HFFc6 (cell line): ENCODE results near the gene POTEH. TPM values are rescaled to one million over a fixed set of nuclear protein-coding genes. Genes with fewer than 3 reads are reported as not detected.
"Not testable (repeated sequence)": the region's sequence is repeated elsewhere in the genome, so short reads cannot be mapped to it uniquely, and the experiment has no call there.

Source experiments
- DNase-seq: peaks from one replicate; pipeline ENCODE4 v3.0.0-alpha.2; 2018
- H3K27ac Mint-ChIP-seq: 2 replicates; pipeline ENCODE4 v1.8.0; 2020; ENCODE audit warnings: mild to moderate bottlenecking, mixed read lengths
- H3K27me3 Mint-ChIP-seq: 2 replicates; pipeline ENCODE4 v1.8.0; 2021; ENCODE audit warnings: mild to moderate bottlenecking, moderate library complexity, mixed read lengths; ENCODE audit not compliant: insufficient read depth
- H3K36me3 Mint-ChIP-seq: 2 replicates; pipeline ENCODE4 v1.8.0; 2021; ENCODE audit warnings: low read depth, mixed read lengths
- H3K4me1 Mint-ChIP-seq: 2 replicates; pipeline ENCODE4 v1.8.0; 2020; ENCODE audit warnings: low read depth, mixed read lengths
- H3K4me3 Mint-ChIP-seq: 2 replicates; pipeline ENCODE4 v1.8.0; 2020; ENCODE audit warnings: mild to moderate bottlenecking, moderate library complexity, mixed read lengths
- H3K9me3 Mint-ChIP-seq: 2 replicates; pipeline ENCODE4 v1.8.0; 2020; ENCODE audit warnings: mild to moderate bottlenecking, mixed read lengths
- long read RNA-seq: library from polyadenylated mRNA; unstranded; transcript quantifications from one replicate; pipeline ENCODE4 v2.0.0, GENCODE V29; 2019
- total RNA-seq, 6 experiments: library from RNA; stranded (reverse); fragmentation: NEBNext Ultra II Directional; extraction: Animal tissue kit (Norgen Biotek cat#: 25700); gene quantifications; 2 replicates in 1 of 6; 3 replicates in 5 of 6; pipeline ENCODE4 v1.2.3, GENCODE V29; 2021

POTEH gene
- not detected for total RNA-seq
- long read RNA-seq = 0 reads

DNA sequence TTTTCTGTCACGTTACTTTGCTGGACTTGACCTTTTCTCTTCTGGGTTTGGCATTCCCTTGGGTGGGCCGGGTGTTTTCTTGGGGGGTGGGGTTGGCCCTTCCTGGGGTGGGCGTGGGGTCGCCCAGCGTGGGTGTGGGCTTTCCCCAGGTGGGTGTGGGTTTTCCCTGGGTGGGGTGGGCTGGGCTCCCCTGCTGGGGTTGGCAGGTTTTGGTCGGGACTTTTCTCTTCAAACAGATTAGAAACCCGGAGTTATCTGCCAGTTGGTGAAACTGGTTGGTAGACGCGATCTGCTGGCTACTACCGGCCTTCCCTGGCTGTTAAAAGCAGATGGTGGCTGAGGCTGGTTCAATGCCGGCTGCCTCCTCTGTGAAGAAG is at the start of gene POTEH:
POTEH (plus strand) TSS at position 278 of the 377 bp plus-strand sequence; CDS start at position 330, 52 bp downstream.
- H3K27me3 Mint-ChIP-seq, H3K36me3 Mint-ChIP-seq, H3K27ac Mint-ChIP-seq, H3K4me1 Mint-ChIP-seq, H3K9me3 Mint-ChIP-seq, DNase-seq, H3K4me3 Mint-ChIP-seq: not testable (repeated sequence)

DNA sequence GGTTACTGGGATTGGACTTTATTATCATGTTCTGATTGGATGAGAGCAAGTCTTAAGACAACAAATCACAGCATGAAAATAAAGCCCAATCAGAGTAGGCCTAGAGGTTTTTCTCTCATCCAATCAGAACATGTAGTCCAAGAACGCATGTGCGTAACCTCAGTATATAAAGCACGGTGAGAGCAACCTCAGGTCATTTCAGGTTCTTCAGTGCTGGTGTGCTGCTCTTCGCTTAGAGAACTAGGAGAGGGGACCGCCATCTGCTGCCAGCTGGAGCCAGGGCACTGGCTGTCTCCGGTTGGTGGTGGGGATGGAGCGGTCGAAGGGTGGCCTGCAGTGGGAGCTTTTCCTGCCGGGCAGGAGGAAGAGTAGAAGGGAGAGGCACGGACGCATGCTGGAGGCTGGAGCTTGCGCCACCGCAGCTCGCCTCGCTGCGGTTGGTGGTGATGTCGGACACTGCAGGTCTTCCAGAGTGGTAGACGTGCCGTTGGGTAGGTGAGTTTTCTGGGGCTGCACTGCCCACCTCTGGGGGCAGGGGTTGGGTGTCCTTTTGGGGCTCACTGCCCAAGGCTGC is 47.5 kb upstream of the POTEH start:
- H3K4me3 Mint-ChIP-seq = not testable (repeated sequence)

DNA sequence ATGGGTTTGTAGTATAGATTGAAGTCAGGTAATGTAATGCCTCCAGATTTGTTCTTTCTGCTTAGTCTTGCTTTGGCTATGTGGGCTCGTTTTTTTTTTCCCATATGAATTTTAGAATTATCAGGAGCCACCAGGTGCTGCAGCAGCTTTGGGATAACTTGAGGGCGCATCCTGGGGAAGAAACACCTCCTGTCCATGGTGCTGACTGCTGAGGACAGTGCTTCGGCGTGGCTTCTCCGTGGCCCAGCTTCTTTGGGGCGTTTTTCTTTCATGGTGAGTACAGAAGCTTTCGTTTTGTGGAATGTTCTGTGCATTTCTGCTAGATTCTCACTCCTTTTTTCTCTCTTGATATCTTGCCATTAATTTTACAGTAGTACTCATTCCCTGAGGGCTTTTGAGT is 37.9 kb upstream of the POTEH start:
- H3K27me3 Mint-ChIP-seq, H3K9me3 Mint-ChIP-seq, H3K27ac Mint-ChIP-seq, H3K36me3 Mint-ChIP-seq, H3K4me1 Mint-ChIP-seq, DNase-seq, H3K4me3 Mint-ChIP-seq: not testable (repeated sequence)

More for the DNA sequence above, 47.5 kb upstream of the POTEH start:
- not testable (repeated sequence) for H3K4me1 Mint-ChIP-seq, H3K36me3 Mint-ChIP-seq, DNase-seq, H3K9me3 Mint-ChIP-seq, H3K27me3 Mint-ChIP-seq, H3K27ac Mint-ChIP-seq

DNA sequence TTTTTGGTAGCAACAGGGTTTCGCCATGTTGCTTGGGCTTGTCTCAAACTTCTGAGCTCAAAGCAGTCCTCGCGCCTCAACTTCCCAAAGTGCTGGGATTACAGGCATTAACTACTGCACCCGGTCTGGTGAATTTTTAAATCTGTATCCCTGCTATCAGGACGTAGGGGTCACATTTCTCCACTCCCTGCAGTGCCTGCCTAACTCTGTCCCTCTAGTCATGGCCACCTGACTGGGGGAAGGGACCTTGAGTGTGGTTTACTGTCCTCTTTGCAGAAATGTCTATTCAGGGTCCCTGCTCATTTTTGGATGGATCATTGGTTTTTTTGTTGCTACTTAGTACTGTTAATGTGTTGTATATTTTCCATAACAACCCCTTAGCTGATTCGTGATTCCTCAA is 37.1 kb upstream of the POTEH start:
- H3K9me3 Mint-ChIP-seq, H3K4me1 Mint-ChIP-seq, H3K4me3 Mint-ChIP-seq, H3K27me3 Mint-ChIP-seq, H3K36me3 Mint-ChIP-seq, DNase-seq, H3K27ac Mint-ChIP-seq: not testable (repeated sequence)

DNA sequence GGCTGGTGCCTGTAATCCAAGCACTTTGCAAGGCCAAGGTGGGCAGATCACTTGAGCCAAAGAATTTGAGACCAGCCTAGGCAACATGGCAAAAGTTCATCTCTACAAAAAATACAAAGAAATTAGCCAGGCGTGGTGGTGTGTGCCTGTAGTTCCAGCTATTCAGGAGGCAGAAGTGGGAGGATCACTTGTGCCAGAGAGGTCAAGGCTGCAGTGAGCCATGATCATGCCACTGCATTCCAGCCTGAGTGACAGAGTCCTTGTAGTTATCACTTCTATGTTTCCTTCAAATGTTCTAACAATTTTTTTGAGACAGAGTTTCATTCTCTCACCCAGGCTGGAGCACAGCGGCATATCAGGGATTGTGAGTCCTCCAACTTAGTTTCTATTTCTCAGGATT is 36.6 kb upstream of the POTEH start:
- H3K9me3 Mint-ChIP-seq, H3K4me1 Mint-ChIP-seq, H3K36me3 Mint-ChIP-seq, H3K4me3 Mint-ChIP-seq, H3K27ac Mint-ChIP-seq, DNase-seq, H3K27me3 Mint-ChIP-seq: not testable (repeated sequence)

DNA sequence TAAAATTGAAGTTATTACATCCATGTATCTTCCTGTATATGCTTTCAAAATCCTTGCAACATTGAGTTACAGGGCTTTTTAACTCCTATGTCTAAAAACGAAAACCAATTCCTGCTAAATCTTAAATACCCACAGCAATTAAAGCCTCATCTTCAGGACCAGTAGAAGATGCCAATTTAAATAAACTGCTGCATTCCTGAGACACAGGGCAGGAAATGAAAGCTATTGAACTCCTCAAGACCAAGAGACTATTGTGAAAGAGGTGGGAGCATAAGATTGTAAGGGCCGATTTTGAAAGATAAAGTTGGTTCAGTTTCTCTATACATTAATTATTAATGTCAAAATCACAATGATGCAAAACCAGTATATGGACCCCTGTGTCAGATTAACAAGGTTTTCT is 28.7 kb upstream of the POTEH start:
- H3K27me3 Mint-ChIP-seq, H3K4me1 Mint-ChIP-seq, DNase-seq, H3K4me3 Mint-ChIP-seq, H3K9me3 Mint-ChIP-seq, H3K27ac Mint-ChIP-seq, H3K36me3 Mint-ChIP-seq: not testable (repeated sequence)

DNA sequence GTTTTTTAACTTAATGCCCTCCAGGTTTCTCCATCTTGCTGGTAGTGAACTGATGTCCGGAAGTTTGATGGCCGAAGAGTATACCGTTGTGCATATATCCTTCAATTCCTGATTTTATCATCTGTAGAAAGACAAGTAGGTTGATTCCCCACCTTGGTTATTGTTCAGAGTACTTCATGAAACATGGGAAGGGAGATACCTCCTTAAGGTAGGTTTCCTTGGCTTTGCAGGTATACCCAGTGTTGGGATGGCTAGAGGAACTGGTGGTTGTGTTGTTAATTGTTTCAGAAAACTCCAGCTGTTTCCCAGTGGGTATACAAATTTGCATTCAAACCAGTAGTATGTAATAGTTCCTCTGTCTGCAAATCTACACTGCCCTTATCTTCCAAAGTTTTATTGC is 25.1 kb upstream of the POTEH start:
- not testable (repeated sequence) for H3K27ac Mint-ChIP-seq, H3K9me3 Mint-ChIP-seq, H3K4me3 Mint-ChIP-seq, H3K27me3 Mint-ChIP-seq, H3K36me3 Mint-ChIP-seq, DNase-seq, H3K4me1 Mint-ChIP-seq

DNA sequence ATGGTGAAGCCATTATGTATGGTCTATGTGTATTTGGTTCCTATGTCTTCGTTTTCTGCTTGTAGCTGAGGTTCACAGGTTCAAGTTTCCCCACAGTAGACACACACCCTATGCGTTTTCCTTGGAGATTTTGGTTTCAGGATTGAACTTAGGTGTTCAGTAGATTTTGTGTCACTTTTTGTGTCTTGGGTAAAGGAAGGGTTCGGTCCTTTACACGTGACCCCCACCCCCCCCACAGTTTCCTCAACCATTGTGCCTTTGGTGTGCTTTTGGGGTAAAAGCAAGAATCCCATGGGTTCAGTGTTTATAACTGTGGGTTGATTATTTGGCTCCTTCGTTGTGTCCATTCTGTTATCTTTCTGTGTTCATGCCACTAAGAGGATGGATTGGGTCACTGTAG is 24.3 kb upstream of the POTEH start:
- not testable (repeated sequence) for H3K4me3 Mint-ChIP-seq

DNA sequence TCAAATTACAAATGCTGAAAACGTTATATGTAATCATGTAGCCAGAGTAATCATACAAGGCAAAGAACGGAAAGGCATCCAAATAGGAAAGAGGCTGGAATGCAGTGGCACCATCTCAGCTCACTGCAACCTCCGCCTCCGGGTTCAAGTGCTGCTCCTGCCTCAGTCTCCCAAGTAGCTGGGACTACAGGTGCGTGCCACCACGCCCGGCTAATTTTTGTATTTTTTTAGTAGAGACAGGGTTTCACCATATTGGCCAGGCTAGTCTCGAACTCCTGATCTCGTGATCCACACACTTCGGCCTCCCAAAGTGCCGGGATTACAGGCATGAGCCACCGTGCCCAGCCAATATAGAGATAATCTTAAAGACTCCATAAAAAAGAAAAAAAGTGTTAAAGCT is 20.4 kb upstream of the POTEH start:
- not testable (repeated sequence) for H3K36me3 Mint-ChIP-seq, H3K27ac Mint-ChIP-seq, H3K27me3 Mint-ChIP-seq, DNase-seq, H3K4me1 Mint-ChIP-seq, H3K9me3 Mint-ChIP-seq, H3K4me3 Mint-ChIP-seq

More for the DNA sequence above, 24.3 kb upstream of the POTEH start:
- H3K36me3 Mint-ChIP-seq, H3K27ac Mint-ChIP-seq, DNase-seq, H3K9me3 Mint-ChIP-seq, H3K27me3 Mint-ChIP-seq, H3K4me1 Mint-ChIP-seq: not testable (repeated sequence)

DNA sequence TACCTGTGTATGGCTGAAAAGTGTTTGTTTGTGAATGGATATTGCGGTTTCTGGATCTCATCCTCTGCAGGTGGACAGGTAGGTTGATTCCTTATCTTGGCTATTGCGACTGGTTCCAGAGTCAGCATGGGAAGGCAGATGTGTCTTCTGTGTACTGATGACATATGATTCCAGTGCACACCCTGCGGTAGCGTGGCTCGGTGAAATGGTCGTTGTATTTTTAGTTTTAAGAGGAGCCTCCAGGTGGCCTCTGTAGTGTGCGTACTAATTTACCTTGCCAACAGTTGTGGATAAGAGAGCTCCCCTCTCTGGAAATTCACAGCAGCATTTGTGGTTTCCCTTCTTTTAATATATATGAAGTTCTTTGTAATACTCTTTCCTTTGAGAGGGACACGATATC is 10.1 kb upstream of the POTEH start:
- not testable (repeated sequence) for H3K27me3 Mint-ChIP-seq, H3K36me3 Mint-ChIP-seq, H3K27ac Mint-ChIP-seq, H3K9me3 Mint-ChIP-seq, DNase-seq, H3K4me1 Mint-ChIP-seq, H3K4me3 Mint-ChIP-seq

DNA sequence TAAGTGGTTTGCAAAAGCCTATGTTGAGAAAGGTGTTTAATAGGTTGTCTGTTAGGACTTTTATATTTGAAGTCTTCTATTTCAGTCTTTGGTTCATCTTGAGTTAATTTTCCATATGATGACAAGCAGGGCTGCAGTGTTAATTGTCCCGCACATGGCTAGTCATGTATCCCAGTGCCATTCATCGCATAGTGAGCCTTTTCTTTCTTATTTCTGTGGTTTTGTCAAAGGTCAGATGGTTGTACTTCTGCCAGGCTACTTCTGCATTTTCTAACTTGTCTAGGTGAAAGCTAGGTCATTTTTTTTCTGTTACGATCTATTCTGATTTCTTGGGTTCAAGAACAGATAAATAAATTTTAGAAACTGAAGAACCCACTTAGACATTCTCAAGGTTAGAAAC is 5.7 kb upstream of the POTEH start:
- H3K27me3 Mint-ChIP-seq, H3K4me3 Mint-ChIP-seq, H3K36me3 Mint-ChIP-seq, H3K4me1 Mint-ChIP-seq, H3K9me3 Mint-ChIP-seq, DNase-seq, H3K27ac Mint-ChIP-seq: not testable (repeated sequence)

DNA sequence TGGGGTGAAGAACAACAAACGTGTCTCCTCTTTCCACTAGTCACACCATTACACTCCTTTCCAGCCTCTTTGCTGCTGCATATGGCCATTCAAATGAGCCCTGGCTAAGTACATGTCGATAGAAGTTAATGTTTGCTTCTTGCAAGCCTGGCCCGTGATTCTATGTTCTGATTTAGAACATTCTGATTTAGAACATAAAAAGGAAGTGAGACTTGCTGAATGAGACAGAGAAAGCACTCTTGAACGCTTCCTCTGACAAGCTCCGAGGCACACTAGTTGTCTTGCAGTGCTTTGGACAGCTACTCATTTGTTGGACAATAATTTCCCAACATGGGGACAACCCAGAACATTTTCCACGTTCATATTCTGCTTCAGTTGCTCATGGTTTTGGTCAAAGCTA is 5.1 kb upstream of the POTEH start:
- not testable (repeated sequence) for H3K4me3 Mint-ChIP-seq, H3K36me3 Mint-ChIP-seq, DNase-seq, H3K27ac Mint-ChIP-seq, H3K9me3 Mint-ChIP-seq, H3K27me3 Mint-ChIP-seq, H3K4me1 Mint-ChIP-seq

DNA sequence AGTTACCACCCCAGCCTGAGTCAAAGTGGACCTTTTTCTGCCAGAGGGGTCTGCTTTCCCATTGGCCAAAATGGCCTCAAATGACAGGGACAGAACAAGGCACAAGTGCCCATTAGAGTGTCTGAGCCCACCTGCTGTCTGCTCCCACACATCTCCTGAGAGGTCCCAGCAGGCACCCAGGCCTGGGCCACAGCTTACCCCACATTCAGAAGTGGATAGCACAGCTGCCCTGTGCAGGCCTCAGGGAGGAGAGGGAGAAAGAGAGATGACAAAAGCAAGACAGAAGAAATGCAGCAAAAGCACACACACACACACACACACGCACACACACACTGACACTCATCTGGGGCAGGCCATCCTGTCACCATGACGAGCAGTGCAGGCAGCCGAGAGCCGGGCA is 4.2 kb upstream of the POTEH start:
- H3K9me3 Mint-ChIP-seq, H3K36me3 Mint-ChIP-seq, H3K4me1 Mint-ChIP-seq, DNase-seq, H3K27me3 Mint-ChIP-seq, H3K4me3 Mint-ChIP-seq, H3K27ac Mint-ChIP-seq: not testable (repeated sequence)

DNA sequence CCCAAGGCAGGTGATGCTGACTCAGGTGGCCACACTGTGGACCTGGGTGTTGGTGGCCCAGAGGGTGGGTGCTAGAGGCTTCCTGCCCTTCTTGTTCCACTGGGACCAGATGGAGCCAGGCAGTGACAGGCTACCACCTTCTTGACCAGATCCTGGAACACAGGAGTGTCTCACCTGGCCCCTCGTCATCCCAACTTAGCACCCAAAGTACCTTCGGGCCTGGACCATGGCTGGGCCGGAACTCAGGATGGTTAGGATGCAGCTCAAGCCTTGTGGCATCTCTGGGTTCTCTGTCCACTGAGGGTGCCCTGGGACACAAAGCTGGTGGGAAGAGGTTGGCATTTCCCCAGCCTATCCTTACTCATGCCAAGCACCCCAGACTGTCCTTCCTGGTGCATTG is 2.7 kb upstream of the POTEH start:
- not testable (repeated sequence) for H3K9me3 Mint-ChIP-seq, H3K36me3 Mint-ChIP-seq, DNase-seq, H3K4me1 Mint-ChIP-seq, H3K27me3 Mint-ChIP-seq, H3K4me3 Mint-ChIP-seq, H3K27ac Mint-ChIP-seq

DNA sequence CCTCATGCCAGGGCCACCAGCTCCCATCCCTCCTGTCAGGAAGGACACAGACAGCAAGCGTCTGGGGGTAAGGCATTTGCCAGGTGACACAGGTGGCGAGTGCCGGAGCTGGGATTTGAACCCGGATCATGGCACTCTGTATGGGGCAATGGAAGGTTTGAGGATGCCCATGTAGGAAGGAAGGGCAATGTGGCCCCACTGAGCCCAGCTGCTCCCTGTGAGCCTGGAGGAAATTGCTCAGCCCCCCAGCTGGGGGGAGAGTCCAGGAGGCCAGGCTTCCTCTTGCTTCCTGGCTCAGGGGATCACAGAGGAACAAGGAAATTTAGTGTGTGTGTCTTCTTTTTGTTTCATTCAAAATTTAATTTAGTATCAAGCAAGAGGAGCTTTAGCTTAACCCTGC is 2.1 kb upstream of the POTEH start:
- not testable (repeated sequence) for H3K27ac Mint-ChIP-seq, H3K4me3 Mint-ChIP-seq, DNase-seq, H3K27me3 Mint-ChIP-seq, H3K4me1 Mint-ChIP-seq, H3K9me3 Mint-ChIP-seq, H3K36me3 Mint-ChIP-seq
